Limb (tissue), 2 donors: ENCODE measurements around the gene SNRPB.
"Not testable (repeated sequence)": the region's sequence is repeated elsewhere in the genome, so short reads cannot be mapped to it uniquely, and the experiment has no call there.

ENCODE experiments used
- DNase-seq, 2 donors: peaks; one replicate each; pipeline ENCODE4 v3.0.0-alpha.2; 2016; ENCODE audit errors: extremely low spot score in 2 of 2

The SNRPB gene

DNA sequence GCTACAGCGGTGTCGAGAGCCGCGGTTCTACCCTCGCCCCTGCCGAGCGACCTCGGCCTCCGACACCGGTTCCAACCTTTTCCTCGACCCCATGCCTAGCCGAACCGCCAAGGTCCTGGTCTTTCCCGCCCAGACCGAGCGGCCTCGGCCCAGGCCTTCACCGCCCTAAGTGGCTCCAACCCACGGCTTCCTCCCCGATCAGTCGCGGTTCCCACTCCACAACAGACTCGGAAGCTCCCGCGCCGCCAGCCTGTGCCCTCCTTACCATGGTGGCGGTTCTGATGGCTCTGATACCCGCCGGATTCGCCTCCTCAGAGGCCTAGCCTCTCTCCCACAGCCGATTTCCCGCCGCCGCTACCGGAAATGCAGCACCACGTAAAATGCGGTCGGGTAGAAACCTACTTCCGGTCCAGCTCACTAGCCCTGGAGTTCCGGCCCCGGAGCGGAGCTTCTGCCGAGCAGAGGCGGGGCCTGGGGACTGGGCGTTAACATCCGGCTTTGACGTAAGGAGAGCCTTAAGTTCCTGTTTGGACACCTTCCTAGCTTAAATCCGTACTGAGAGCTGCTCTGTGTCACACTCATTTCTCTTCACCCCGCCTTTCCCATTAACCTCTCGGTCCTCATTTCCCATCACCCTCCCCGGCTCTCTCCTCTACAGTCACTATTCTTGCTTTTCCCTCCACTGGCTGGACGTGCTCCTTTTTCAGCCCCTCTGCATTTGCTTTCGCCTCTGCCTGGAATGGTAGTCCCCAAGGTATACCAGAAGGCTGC is at the start of gene SNRPB:
Gene SNRPB (minus strand): TSS at position 367 of the 771 bp plus-strand sequence. CDS start 99 bp downstream, at position 268.
- peak; percentile 97 to 99 for DNase-seq

DNA sequence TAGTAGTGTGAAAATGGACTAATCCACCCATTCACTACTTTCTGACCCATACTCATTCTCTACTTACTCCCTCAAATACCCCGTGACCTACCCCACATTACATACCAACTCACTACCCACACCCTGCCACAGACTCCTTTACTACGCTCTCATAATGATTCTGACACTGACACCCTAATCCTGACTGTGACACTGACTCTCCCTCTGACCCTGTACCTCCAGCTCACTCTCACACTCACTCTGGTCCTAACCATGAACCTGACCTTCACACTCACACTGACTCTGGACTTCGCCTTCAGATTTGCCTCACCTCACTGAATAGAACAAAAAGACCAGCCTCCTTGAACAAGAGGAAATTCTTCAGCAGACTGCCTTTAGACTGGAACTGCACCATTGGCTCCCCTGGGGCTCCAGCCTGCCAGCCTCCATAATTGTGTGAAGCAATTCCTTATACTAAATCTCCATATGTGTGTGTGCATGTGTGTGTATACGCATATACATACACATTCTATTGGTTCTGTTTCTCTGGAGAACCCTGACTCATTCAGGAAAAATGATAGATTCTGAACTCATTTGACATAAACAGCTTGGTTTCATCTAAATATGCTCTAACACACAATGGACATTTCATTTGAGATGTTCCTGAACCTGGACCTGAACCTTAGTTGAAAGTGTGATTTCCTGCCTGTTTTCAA is 48.7 kb upstream of the SNRPB start:
- no peak for DNase-seq

DNA sequence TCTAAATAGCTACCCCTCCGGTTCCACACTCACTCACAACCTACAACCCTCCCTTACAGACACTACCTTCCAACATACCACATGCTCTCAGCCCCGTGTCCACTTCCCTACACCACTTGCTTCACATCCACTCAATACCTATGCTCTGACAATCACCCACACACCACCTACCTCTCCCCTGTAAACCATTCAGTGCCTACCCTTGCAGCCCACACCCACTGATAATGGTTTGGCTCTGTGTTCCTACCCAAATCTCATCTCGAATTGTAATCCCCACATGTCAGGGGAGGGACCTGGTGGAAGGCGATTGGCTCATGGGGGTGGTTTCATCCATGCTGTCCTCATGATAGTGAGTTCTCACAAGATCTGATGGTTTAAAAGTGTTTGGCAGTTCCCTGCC is 48.0 kb upstream of the SNRPB start:
- DNase-seq: no peak

DNA sequence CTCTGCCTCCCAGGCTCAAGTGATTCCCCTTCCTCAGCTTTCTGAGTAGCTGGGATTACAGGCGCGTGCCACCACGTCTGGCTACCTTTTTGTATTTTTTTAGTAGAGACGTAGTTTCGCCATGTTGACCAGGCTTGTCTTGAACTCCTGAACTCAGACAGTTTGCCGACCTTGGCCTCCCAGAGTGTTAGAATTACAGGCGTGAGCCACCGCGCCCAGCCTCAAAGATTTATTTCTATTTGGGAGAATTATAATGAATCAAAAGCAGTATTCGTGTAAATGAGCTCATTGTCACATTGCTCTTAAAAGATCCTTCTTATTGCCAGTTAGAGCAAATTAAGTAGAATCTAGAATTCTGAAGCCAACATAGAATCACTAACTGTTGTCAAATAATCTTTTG is 47.5 kb upstream of the SNRPB start:
- DNase-seq: no peak

DNA sequence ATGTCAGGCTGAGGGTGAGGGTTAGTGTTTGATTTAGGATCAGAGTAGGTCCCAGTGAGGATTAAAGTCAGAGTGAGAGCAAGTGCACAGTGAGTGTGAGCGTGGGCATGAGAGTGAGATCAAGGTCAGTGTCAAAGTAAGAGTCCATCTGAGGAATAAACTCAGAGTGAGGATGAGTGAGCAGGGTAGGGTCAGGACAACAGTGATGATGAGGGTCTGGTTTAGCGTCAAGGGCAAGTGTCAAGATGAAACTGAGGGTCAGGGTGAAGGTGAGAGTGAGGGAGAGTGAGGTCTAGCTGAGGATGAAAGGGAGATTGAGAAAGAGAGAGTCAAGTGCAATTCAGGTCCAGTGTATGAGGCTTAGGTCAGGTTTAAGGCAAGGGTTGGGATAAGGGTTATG is 45.8 kb upstream of the SNRPB start:
- no peak for DNase-seq

DNA sequence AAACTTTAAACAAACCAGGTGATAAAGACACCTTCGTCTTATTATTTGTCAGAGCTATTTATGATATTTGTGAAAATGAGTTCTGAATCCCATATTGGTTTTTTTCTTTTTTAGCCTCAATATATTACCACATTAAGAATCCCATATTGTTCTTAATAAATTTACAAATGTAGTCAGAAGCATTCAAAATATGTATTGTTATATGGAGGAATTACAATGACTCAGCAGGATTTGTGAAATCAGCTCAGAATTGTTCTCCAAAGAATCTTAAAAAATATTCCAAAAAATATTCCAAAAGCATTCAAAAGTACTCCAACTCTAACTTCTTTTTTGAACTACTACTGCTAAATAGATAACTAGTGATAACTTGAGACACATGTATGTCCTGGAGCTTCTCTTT is 44.6 kb upstream of the SNRPB start:
- DNase-seq: no peak

DNA sequence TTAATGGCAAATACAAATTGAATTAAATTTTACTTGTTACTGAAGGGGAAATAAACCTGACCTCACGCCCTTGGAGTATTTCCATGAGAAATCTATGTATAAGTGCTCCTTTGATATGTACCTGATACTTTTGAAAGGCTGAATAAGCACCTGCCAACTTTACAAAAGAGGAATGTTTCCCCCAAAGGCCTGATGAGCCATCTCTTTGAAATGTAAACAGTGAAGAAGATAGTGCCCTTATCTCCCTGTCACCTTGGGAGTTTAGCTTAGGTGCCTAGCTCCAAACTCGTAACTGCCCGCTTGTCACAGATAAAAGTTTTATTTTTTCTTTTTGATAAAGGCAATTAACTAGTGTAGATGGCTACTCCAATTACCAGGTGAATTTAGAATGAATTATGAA is 39.2 kb upstream of the SNRPB start:
- DNase-seq: no peak

DNA sequence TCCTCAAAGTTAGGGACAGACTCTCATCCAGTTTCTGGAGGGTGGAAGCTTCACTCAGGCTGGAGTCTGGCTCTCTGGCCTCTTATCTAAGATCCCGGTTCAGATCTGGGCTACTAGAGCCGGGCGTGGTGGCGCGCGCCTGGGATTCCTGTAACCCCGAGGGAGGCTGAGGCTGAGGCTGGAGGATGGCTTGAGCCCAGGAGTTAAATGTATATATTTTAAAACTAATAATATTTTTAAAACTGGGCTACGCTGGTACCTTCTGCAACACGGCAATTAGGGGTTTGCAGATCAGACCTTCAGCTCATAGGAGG is 38.8 kb upstream of the SNRPB start:
- DNase-seq: no peak

DNA sequence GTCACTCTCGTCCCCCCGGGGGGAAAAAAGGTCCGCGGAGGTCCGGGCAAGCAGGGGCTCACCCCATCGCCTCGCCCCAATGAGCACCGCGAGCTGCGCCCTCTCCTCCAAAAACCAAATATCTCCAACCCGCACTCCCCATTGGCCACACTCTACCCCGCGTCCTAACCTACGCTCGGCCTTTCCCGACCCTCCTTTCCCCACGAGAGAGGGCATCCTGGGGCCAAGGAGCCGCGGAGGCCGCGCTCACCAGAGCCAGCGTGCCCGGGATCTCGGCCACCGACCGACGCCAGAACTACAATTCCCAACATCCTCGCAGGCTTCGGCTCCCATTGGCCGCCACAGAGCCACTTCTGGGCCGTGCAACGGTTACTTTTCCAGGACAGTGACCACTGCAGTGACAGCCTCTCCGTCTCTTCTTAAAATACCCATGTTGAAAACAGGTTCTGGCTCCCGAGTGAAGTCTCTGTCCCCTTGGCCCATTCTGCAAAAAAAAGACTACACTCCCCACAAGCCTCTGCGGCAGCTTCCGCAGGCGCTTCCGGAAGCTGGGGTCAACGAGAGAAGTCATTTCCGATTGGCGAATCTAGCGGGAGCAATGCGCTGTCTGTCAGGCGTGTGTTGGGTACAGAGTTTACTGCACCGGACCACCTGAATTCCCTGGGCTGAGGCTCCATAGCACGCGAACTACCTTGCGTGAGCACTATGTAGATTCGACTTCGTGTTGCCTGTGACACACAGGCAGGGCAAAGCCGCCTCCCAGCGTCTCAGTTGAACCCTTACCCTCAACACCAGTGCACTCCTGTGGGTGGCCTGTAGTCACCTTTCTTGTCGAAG is 38.3 kb upstream of the SNRPB start, which contains the start of gene ZNF343:
Gene ZNF343 (minus strand): TSS at position 285 of the 837 bp plus-strand sequence. CDS start 15,020 bp downstream, outside the sequence.
- DNase-seq: peak; percentile 85 to 87

DNA sequence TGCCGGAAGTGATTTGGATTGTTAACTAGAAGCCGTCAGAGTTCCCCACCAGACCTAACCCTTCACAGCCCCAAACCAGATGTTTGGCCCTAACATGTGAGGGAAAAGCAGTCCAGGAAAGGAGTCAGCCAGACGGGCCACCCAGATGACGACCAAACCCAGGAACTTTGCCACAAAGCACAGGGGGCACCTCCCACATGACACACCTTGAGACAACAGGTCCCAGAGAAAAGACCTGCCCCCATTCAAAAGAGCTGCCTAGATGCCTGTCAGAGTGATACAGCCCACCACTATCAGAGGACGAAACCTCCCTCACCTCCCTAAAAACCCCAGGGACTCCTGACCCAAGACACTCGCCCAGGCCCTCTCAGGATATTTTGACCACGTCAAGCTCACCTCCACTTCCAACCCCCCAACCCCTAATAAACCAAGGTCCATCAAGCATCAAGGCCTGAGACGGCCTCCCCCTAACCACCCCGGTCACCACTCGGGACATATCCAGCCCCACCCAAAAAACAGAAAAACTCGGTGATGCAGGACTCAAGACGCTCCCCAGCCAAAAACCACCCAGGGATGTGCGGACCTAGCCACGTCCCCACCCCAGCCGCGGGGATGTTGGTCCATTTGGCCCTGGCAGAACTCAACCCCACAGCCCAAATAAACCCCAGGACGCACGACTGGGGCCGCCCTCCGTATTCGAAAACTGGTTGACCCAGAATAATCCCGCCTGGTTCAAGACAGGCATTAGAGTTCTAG is 37.5 kb upstream of the SNRPB start:
- peak in 1 of 2 donors; percentile 34 for DNase-seq

DNA sequence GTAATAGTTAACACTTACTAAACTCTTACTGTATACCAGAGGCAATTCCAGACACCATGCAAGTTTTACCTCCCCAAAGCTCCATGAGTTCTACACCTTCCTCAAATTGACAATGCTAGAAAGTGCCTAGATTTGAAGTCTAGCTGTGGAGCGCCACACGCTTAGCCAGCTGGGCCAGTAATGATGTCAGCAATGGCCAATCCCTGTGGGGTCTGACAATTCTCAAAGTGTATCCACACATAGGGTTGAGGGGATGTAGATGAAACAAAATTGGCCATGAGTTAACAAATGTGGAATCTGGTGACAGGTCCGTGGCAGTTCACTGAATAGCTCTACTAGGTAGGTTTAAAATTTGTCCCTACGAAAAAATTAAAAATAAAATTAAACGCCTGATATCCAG is 36.9 kb upstream of the SNRPB start:
- no peak for DNase-seq

DNA sequence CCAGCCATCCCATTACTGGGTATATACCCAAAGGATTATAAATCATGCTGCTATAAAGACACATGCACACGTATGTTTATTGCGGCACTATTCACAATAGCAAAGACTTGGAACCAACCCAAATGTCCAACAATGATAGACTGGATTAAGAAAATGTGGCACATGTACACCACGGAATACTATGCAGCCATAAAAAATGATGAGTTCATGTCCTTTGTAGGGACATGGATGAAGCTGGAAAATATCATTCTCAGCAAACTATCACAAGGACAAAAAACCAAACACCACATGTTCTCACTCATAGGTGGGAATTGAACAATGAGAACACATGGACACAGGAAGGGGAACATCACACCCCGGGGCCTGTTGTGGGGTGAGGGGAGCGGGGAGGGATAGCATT is 35.8 kb upstream of the SNRPB start:
- not testable (repeated sequence) for DNase-seq

DNA sequence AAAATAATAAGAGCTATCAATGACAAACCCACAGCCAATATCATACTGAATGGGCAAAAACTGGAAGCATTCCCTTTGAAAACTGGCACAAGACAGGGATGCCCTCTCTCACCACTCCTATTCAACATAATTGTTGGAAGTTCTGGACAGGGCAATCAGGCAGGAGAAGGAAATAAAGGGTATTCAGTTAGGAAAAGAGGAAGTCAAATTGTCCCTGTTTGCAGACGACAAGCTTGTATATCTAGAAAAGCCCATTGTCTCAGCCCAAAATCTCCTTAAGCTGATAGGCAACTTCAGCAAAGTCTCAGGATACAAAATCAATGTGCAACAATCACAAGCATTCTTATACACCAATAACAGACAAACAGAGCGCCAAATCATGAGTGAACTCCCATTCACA is 34.2 kb upstream of the SNRPB start:
- not testable (repeated sequence) for DNase-seq

DNA sequence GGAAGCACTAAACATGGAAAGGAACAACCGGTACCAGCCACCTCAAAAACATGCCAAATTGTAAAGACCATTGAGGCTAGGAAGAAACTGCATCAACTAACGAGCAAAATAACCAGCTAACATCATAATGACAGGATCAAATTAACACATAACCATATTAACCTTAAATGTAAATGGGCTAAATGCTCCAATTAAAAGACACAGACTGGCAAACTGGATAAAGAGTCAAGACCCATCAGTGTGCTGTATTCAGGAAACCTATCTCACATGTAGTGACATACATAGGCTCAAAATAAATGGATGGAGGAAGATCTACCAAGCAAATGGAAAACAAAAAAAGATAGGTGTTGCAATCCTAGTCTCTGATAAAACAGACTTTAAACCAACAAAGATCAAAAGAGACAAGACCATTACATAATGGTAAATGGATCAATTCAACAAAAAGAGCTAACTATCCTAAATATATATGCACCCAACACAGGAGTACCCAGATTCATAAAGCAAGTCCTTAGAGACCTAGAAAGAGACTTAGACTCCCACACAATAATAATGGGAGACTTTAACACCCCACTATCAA is 32.3 kb upstream of the SNRPB start:
- not testable (repeated sequence) for DNase-seq

DNA sequence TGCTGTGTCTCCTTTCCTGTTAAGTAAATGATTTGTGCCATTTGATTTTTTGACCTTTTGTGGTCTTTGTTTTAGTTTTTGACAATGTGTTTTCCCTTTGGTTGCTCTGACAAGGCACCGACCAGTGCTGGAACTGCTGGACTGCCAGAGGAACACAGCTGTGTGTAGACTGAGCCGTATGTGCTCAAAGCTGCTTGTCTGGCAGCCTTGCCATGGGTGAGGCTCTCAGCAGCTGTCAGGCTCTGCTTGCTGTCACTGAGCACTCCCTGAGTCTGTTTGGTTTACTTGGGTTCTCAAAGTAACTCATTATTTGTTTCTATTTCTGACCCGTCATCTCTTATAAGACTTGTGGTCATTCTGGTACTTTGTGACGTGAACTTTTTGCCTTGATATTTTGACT is 15.1 kb upstream of the SNRPB start:
- peak in 1 of 2 donors; percentile 23 for DNase-seq

DNA sequence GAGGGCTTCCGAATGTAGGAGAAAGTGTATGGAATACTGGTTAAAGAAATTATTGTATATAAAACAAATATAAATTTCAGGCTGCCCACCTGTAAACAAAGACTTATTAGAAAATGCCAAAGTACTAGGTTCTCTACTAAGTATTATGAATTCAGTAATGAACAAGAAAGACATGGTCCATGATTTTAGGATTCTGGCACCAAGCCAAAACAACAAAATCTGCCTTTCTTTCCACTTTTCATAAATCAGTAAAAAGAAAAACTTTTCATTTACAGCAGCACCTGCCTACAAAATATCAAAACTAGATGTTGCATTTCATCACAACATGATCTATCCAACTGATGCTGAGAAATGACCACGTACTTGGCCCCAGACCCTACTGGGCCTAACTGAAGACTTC is 14.5 kb upstream of the SNRPB start:
- no peak for DNase-seq

DNA sequence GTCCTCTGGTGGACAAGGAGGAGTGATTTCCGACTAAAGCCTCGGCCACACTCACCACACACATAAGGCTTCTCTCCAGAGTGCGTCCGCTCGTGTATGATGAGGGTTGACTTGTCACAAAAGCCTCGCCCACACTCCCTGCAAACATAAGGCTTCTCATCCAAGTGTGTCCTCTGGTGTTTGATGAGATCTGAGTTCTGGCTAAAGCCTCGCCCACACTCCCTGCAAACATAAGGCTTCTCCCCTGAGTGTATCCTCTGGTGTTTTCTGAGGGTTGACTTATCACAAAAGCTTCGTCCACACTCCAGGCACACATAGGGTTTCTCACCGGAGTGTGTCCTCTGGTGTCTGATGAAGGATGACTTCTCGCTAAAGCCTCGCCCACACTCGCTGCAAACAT is 12.9 kb upstream of the SNRPB start:
- no peak for DNase-seq

DNA sequence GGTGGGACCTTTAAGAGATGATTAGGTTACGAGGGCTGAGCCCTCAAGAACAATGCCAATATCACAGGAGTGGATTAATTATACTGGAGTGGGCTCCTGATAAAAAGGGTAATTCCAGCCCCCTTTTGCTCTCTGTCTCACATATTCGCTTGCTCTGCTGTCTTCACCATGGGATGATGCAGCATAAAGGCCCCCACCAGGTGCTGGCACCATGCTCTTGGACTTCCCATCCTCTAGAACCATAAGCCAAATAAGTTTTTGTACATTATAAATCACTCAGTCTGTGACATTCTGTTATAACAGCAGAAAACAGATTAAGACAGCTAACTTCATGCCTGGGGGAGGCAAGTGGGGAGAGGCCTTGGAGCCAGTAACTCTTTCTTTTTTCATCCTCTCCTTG is 9.8 kb upstream of the SNRPB start:
- DNase-seq: no peak

DNA sequence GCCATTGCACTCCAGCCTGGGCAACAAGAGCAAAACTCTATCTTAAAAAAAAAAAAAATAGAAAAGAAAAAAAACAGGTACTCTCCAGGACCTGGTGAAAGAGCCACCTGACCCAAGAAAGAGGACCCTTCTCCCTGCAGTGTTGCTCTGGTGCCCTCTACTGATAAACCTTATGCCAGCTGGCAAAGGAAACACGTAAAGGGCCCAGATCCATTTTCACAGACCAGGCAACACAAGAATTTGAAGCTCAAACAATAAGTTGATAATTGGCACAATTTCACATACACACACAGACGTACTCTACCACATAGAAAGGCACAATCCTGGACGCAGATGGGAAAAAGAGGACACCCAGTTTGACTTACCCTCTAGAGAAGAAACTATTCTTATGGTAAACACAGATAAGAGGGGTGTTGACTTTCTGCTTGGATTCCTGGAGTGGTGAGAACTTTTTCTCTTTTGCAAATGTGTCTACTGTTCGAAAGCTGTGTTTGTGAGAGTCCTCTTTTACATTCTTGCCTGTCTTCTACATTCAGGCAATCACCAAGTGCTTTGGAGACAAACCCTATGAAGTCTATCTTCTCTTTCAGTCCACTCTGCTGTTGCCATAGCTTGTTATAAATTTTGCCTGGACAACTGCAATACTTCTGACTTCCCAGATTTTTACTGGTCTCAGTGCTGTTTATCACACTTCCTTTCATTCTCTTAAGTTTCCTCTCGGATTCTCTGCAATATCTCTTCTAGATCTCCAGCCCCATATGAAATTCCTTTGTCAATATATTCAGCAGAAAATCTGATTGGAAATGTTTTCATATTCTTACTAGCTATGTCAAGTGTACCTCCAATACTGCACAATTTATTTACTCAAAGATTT is 6.4 kb upstream of the SNRPB start:
- DNase-seq: no peak
